DOHH2 (cell line): ENCODE results near the gene TNFSF10.

Experiments
- CTCF ChIP-seq: fragments of 200-600 bp; sonication (generic); IDR thresholded peaks from one replicate; pipeline ENCODE4 v1.5.1; 2014; ENCODE audit warnings: antibody characterized with exemption, mild to moderate bottlenecking, low read depth, low read length; ENCODE audit not compliant: poor library complexity, severe bottlenecking
- EZH2phosphoT487 ChIP-seq: fragments of 200-600 bp; sonication (generic); IDR thresholded peaks from 2 replicates; pipeline ENCODE4 v1.6.1; 2017; ENCODE audit warnings: borderline replicate concordance, mild to moderate bottlenecking, antibody characterized with exemption, low read length, moderate library complexity, mixed read lengths

- TF ChIP-seq CTCF = no peak
- TF ChIP-seq EZH2phosphoT487 = no peak
These were observed 14.4 kb upstream of the TNFSF10 start for GRCh38 chr3:172537507-172538158.
